ENCODE data around the gene BAG1. TPM values are rescaled to one million over a fixed set of nuclear protein-coding genes. Genes with fewer than 3 reads are reported as not detected.

Gene BAG1
- total RNA-seq, 4 donors from 2014 or later = 73.2 to 101 (median 91.0) TPM

DNA sequence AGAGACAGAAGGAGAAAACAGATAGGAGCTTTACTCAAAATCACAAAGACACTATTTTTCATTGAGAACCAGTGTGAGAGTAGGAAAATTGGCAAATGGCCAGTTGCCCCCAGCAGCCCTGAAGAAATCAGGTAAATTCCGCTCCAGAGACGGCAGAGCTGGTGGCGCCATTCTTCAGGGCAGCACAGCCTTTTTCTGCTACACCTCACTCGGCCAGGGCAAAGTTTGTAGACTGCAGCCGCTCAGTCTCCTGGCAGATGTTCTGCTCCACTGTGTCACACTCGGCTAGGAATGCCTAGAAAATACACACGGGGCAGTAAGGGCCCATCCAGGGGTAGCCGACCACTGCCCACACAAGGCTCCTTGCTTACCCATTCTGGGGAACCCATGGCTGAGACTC lies 9.5 kb downstream of the BAG1 start:
- Histone ChIP-seq H3K27ac (no peak overlapping the region), H3K27me3 (no peaks in the 10 kb centered on the region), H3K36me3 (peaks cover 32 to 98% (median 47%) of the 10 kb centered on the region in 3 donors), H3K4me3 (no peak overlapping the region), H3K9me3 (no peaks in the 10 kb centered on the region), H3K4me1 (no peaks in the 10 kb centered on the region)
- intact Hi-C loops (cut with DNase I) = no loop called here
- TF ChIP-seq, protein P1, sequence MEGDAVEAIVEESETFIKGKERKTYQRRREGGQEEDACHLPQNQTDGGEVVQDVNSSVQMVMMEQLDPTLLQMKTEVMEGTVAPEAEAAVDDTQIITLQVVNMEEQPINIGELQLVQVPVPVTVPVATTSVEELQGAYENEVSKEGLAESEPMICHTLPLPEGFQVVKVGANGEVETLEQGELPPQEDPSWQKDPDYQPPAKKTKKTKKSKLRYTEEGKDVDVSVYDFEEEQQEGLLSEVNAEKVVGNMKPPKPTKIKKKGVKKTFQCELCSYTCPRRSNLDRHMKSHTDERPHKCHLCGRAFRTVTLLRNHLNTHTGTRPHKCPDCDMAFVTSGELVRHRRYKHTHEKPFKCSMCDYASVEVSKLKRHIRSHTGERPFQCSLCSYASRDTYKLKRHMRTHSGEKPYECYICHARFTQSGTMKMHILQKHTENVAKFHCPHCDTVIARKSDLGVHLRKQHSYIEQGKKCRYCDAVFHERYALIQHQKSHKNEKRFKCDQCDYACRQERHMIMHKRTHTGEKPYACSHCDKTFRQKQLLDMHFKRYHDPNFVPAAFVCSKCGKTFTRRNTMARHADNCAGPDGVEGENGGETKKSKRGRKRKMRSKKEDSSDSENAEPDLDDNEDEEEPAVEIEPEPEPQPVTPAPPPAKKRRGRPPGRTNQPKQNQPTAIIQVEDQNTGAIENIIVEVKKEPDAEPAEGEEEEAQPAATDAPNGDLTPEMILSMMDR (IDR thresholded peaks at IDR 0.05) = no peak
- no peak for TF ChIP-seq POLR2A (IDR thresholded peaks at IDR 0.05)
- no peak for DNase-seq
- WGBS, 2 donors = 93 to 100% methylated on average over 3 to 6 of the region's 8 CpGs

GRCh38 chr9:33254211-33254610 lies 10.3 kb downstream of the BAG1 start:
- TF ChIP-seq POLR2A (IDR thresholded peaks at IDR 0.05) = no peak
- TF ChIP-seq, protein P1 (IDR thresholded peaks at IDR 0.05) = no peak
- Histone ChIP-seq H3K27ac (no peak overlapping the region), H3K36me3 (peaks cover 29 to 97% (median 42%) of the 10 kb centered on the region in 3 donors), H3K27me3 (no peaks in the 10 kb centered on the region), H3K4me3 (no peak overlapping the region), H3K4me1 (no peaks in the 10 kb centered on the region), H3K9me3 (no peaks in the 10 kb centered on the region)
- DNase-seq = no peak
- intact Hi-C loops (cut with DNase I) = no loop called here
- WGBS, 2 donors = 93% methylated on average over 3 to 4 of the region's 4 CpGs

DNA sequence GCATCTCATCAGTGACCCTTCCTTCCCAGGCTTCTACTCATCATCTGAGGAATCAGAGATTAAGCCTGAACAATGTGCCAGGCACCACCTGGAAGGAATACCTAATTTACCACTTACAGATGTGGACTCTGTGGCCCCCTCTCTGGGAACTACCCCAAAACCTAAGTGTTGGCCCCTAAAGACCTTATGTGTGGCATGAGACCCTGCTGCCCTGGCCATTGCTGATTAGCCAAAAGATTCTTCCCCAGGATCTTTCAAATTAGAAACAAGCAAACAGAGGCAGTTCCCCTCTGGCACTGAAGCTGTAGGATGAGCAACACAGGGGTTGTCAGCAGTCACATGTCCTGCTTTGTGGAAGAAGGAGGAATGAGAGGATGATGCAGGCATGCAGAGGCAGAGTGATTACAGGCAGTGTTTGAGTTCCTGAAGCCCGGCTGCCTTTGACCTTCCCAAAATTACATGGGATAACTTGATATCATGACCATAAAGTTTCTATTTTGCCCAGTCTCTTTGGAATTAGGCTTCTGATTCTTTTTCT lies 14.0 kb downstream of the BAG1 start:
- Histone ChIP-seq H3K4me3 (no peak overlapping the region), H3K4me1 (no peaks in the 10 kb centered on the region), H3K27me3 (no peaks in the 10 kb centered on the region), H3K36me3 (peaks cover 13 to 75% (median 17%) of the 10 kb centered on the region in 3 donors), H3K27ac (no peak overlapping the region), H3K9me3 (no peaks in the 10 kb centered on the region)
- no peak for DNase-seq
- intact Hi-C loops (cut with DNase I) = no loop called here
- 30 to 47% methylated on average over 1 of the region's 1 CpG for WGBS, 2 donors
- TF ChIP-seq POLR2A (IDR thresholded peaks at IDR 0.05) = no peak
- TF ChIP-seq, protein P1 (IDR thresholded peaks at IDR 0.05) = no peak

GRCh38 chr9:33249983-33250382 lies 14.5 kb downstream of the BAG1 start:
- WGBS, 2 donors = 95% methylated on average over 2 of the region's 2 CpGs
- no peak for DNase-seq
- Histone ChIP-seq H3K9me3 (no peaks in the 10 kb centered on the region), H3K4me3 (no peak overlapping the region), H3K27me3 (no peaks in the 10 kb centered on the region), H3K36me3 (peaks cover 8 to 70% (median 12%) of the 10 kb centered on the region in 3 donors), H3K27ac (no peak overlapping the region), H3K4me1 (no peaks in the 10 kb centered on the region)
- intact Hi-C loops (cut with DNase I) = no loop called here
- no peak for TF ChIP-seq POLR2A (IDR thresholded peaks at IDR 0.05)
- TF ChIP-seq, protein P1 (IDR thresholded peaks at IDR 0.05) = no peak

DNA sequence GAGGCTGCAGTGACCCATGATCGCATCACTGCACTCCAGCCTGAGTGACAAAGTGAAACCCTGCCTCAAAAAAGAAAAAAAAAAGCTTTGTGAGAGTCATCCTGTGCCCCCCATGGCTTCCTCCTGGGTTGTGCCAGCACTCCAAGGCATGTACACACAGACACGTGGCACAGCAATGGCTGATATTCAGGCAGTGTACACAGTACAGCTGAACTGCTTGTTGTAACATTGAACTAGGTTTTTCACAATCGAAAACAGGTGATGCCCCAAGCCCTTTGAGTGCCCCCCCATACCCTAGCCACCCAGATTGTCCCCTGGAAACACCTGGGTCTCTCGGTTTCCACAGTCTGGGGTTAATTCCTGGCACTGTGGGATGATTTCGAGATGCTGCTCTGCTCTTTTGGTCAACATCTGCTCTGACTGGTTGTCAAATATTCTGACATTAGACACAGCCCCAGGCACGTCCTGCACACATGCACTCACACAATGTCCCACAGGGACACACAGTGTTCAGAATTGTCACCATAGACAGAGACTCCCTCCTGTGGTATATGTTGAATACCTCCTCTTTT lies 15.3 kb downstream of the BAG1 start:
- no peak for DNase-seq
- intact Hi-C loops (cut with DNase I) = no loop called here
- WGBS, 2 donors = 66 to 85% methylated on average over 4 to 5 of the region's 6 CpGs
- Histone ChIP-seq H3K4me1 (no peaks in the 10 kb centered on the region), H3K9me3 (no peaks in the 10 kb centered on the region), H3K27ac (no peak overlapping the region), H3K27me3 (no peaks in the 10 kb centered on the region), H3K4me3 (no peak overlapping the region), H3K36me3 (peaks cover 0 to 62% (median 6%) of the 10 kb centered on the region in 3 donors)
- no peak for TF ChIP-seq POLR2A (IDR thresholded peaks at IDR 0.05)
- TF ChIP-seq, protein P1 (IDR thresholded peaks at IDR 0.05) = no peak

All from esophagus squamous epithelium (tissue), 5 donors.